HFF-Myc (cell line): ENCODE data around the gene S100A16.
"Not testable (repeated sequence)": the region's sequence is repeated elsewhere in the genome, so short reads cannot be mapped to it uniquely, and the experiment has no call there.

Source experiments
- DNase-seq: peaks from one replicate; pipeline ENCODE4 v3.0.0-alpha.2; 2011; ENCODE audit warnings: low read depth; ENCODE audit errors: extremely low read depth
- H3K4me3 ChIP-seq: replicated peaks from 2 replicates; pipeline ENCODE4 v1.5.1; 2011; ENCODE audit warnings: low read depth, mild to moderate bottlenecking, control low read depth, low read length
- TF ChIP-seq, protein P1 (sequence below): IDR thresholded peaks from 2 replicates; pipeline ENCODE4 v1.5.1; 2012; ENCODE audit warnings: mild to moderate bottlenecking, low read depth, low read length, control low read depth; ENCODE audit errors: missing control alignments

S100A16 gene

DNA sequence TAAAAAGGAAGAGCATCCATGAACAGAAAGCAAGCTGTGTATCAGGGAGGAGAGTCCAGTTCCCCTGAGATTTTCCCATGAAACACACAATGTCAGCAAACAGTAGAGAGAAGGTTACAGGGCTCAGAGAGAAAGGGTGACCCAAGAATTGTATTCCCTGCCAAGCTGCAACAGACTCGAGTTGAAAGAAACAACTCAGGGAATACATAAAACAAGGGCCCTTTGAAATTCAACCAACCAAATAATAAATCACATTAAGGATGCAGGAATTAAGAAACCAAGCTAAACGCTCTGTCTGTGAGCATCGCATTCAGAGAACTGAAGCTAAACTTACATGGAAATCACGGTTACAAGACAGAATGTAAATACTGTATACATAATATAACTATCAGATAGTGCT is 20.2 kb downstream of the S100A16 start:
- no peak overlapping the region for H3K4me3 ChIP-seq
- TF ChIP-seq, protein P1, sequence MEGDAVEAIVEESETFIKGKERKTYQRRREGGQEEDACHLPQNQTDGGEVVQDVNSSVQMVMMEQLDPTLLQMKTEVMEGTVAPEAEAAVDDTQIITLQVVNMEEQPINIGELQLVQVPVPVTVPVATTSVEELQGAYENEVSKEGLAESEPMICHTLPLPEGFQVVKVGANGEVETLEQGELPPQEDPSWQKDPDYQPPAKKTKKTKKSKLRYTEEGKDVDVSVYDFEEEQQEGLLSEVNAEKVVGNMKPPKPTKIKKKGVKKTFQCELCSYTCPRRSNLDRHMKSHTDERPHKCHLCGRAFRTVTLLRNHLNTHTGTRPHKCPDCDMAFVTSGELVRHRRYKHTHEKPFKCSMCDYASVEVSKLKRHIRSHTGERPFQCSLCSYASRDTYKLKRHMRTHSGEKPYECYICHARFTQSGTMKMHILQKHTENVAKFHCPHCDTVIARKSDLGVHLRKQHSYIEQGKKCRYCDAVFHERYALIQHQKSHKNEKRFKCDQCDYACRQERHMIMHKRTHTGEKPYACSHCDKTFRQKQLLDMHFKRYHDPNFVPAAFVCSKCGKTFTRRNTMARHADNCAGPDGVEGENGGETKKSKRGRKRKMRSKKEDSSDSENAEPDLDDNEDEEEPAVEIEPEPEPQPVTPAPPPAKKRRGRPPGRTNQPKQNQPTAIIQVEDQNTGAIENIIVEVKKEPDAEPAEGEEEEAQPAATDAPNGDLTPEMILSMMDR: no peak
- no peak for DNase-seq

DNA sequence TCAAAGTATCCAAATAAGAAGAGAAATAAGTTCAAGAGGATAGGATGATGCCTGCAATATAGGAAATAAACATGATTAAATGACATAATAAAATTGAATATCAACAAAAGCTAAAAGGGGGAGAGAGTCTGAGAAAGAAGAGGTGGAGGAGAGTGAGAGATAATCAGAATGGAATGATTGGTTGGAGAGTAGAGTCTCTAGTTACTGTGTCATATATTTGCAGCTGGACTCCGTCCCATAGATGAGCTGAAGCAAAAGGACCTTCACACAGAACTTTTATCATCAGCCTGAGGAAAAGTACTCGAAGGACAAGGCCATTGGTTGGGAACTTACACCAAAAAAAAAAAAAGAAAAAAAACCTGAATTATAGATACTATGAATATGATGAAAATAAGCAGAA is 24.5 kb downstream of the S100A16 start:
- no peak overlapping the region for H3K4me3 ChIP-seq
- TF ChIP-seq, protein P1: no peak
- no peak for DNase-seq

DNA sequence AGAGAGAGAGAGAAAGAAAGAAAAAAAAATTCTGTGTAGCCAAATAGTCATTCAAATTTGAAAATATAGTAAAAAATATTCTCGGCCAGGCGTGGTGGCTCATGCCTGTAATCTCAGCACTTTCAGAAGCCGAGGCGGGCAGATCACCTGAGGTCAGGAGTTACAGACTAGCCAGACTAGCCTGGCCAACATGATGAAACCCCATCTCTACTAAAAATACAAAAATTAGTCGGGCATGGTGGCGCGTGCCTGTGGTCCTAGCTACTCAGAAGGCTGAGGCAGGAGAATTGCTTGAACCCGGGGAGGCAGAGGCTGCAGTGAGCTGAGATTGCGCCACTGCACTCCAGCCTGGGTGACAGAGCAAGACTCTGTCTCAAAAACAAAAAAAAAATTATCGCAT is 24.9 kb downstream of the S100A16 start:
- not testable (repeated sequence) for H3K4me3 ChIP-seq, DNase-seq

DNA sequence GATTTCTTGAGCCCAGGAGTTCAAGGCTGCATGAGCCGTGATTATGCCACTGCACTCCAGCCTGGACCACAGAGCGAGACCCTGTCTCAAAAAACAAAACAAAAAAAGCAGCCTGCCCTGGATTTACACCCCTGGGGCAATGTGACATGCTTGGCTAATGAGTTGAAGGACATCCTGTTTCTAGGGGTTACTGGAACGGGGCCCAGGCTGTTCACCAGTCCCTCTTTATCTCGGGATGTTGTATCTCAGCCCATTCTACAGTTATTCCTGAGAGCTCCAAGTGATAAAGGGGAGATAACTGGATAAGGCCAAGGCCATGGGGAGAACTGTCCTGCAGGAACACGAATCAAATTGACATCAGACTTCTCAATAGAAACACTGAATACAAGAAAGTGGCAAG is 25.6 kb downstream of the S100A16 start:
- no peak for DNase-seq
- H3K4me3 ChIP-seq: no peak overlapping the region
- TF ChIP-seq, protein P1: no peak

DNA sequence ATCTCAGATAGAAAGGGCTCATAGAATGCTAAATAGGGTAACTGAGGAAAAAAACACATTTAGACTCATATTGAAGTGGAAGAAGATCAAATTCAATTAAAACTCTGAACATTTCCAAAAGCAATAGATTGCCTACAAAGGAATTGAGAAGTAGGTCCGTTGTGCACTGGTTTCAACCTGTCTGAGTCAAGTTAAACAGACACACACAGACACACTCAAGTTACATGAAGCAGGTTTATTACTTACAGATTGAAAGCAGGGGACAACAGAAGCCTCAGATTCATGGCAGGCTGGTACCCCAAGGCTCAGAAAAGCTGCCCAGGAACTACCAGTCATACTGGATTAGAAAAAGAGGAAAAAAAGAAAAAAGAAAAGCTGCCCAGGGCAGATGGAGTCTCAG is 26.6 kb downstream of the S100A16 start:
- H3K4me3 ChIP-seq: no peak overlapping the region
- DNase-seq: no peak
- TF ChIP-seq, protein P1: no peak

DNA sequence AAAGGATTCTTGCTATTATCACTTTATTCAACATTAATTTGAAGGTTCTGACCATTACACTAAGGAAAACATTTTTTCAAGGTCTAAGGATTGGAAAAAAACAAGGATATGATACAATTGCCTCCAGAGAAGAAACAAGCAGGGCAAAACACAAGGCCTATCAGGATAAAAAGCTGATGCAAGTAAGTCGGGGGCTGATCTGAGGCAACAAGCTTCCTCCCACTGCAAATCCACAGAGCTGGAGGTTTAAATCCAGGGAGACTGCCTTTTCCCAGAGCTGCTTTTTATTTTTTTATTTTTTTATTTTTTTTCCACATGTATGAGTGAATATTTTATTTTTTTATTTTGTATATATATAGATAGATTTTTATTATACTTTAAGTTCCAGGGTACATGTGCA is 27.9 kb downstream of the S100A16 start:
- no peak overlapping the region for H3K4me3 ChIP-seq
- no peak for DNase-seq
- TF ChIP-seq, protein P1: no peak

DNA sequence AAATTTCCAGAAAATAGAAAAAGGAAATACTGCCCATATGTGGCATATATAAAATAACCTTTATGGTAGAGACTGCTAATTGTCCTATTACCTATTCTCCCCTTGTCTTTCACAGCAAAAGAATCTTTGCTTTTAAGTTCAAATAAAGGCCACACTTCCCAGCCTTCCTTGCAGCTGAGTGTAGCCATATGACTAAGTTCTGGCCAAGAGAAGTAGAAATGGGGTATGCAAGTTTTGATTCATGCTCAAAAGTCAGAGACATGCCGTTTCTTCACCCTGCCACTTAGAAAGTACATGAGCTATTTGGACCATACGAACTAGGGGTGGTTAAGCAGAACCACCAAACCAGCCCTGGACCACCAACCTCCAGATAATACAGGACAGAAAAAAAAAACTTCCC is 29.0 kb downstream of the S100A16 start:
- no peak for DNase-seq
- no peak overlapping the region for H3K4me3 ChIP-seq
- TF ChIP-seq, protein P1: no peak

DNA sequence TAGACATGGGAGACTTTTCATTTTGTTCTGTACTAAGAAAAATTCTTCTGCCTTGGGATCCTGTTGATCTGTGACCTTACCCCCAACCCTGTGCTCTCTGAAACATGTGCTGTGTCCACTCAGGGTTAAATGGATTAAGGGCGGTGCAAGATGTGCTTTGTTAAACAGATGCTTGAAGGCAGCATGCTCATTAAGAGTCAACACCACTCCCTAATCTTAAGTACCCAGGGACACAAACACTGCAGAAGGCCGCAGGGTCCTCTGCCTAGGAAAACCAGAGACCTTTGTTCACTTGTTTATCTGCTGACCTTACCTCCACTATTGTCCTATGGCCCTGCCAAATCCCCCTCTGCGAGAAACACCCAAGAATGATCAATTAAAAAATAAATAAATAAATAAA is 29.4 kb downstream of the S100A16 start:
- DNase-seq, H3K4me3 ChIP-seq: not testable (repeated sequence)

DNA sequence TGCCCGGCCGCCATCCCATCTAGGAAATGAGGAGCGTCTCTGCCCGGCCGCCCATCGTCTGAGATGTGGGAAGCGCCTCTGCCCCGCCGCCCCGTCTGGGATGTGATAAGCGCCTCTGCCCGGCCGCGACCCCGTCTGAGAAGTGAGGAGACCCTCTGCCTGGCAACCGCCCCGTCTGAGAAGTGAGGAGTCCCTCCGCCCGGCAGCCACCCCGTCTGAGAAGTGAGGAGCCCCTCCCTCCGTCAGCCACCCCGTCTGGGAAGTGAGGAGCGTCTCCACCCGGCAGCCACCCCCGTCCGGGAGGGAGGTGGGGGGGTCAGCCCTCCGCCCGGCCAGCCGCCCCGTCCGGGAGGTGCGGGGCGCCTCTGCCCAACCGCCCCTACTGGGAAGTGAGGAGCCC is 30.1 kb downstream of the S100A16 start:
- DNase-seq, H3K4me3 ChIP-seq: not testable (repeated sequence)
